Left lung (tissue), 10 donors: ENCODE data around the gene PWWP2B. TPM values are rescaled to one million over a fixed set of nuclear protein-coding genes. Genes with fewer than 3 reads are reported as not detected.
A peak's percentile ranks its signal among the peaks of the same experiment; 100 is the strongest.

Experiments
- ATAC-seq: fragments of 200-7000 bp; cut with Tn5 transposase; one replicate; pipeline ENCODE4 v1.9.1; 2020; ENCODE audit warnings: moderate library complexity
- DNase-seq, 4 donors: peaks; one replicate each; pipeline ENCODE4 v3.0.0-alpha.2; 2013 to 2020
- H3K27ac ChIP-seq, 2 donors: fragments of 200-600 bp; sonication (generic) in 1 of 2; one replicate each; pipeline versions ENCODE4 v1.5.0 to v1.8.0; 2020 to 2021
- H3K27me3 ChIP-seq, 2 donors: fragments of 200-600 bp; sonication (generic) in 1 of 2; one replicate each; pipeline versions ENCODE4 v1.5.0 to v1.8.0; 2020 to 2021
- H3K36me3 ChIP-seq, 2 donors: fragments of 200-600 bp; sonication (generic) in 1 of 2; one replicate each; pipeline versions ENCODE4 v1.5.0 to v1.8.0; 2020 to 2021
- H3K4me1 ChIP-seq, 2 donors: fragments of 200-600 bp; one replicate each; pipeline ENCODE4 v1.8.0; 2021
- H3K4me3 ChIP-seq, 2 donors: fragments of 200-600 bp; sonication (generic) in 1 of 2; one replicate each; pipeline versions ENCODE4 v1.5.0 to v1.8.0; 2020 to 2021; ENCODE audit warnings: mild to moderate bottlenecking in 1 of 2
- H3K9me3 ChIP-seq, 2 donors: fragments of 200-600 bp; sonication (generic) in 1 of 2; one replicate each; pipeline versions ENCODE4 v1.5.0 to v1.8.0; 2020 to 2021
- CTCF ChIP-seq, 2 donors: fragments of 200-600 bp; sonication (generic) in 1 of 2; IDR thresholded peaks; one replicate each; pipeline versions ENCODE4 v1.5.0 to v1.8.0; 2021; ENCODE audit warnings: antibody characterized with exemption in 2 of 2
- intact Hi-C, 2 donors: fragments of 100-400 bp; cut with DNase I; formaldehyde crosslinking; loops; one replicate each; pipeline versions ENCODE4 v1.11.2 to v1.14.2; 2022
- polyA plus RNA-seq, 6 donors: library from polyadenylated mRNA; unstranded; fragments of 120-200 nt; gene quantifications; one replicate each; pipeline ENCODE4 v1.2.1, GENCODE V29; 2013; ENCODE audit not compliant: insufficient read length in 6 of 6
- total RNA-seq, 2 donors: library from RNA; stranded (reverse); fragmentation: NEBNext Ultra II Directional; extraction: Animal tissue kit (Norgen Biotek cat#: 25700); gene quantifications; one replicate each; pipeline ENCODE4 v1.2.1, GENCODE V29; 2021
- donor health status: DM: no; HTN: yes; CAD: no.
- donor health status: DM: no; HTN: no; CAD: no.

The PWWP2B gene
- total and polyA plus RNA-seq, 8 donors = 8.4 to 23.2 (median 11.0) TPM

- Histone ChIP-seq H3K9me3 (no peaks in the 10 kb centered on the region), H3K4me3 (no peak overlapping the region), H3K27me3 (no peaks in the 10 kb centered on the region), H3K4me1 (peaks cover 0 to 9% of the 10 kb centered on the region in 2 donors), H3K36me3 (no peaks in the 10 kb centered on the region), H3K27ac (peak overlapping the region; percentile 23 to 73)
- intact Hi-C loops = no loop called here
- no peak for TF ChIP-seq CTCF (IDR thresholded peaks at IDR 0.05)
- peak in 3 of 4 donors; percentile 64 to 81 (median 73) for DNase-seq
- ATAC-seq = peak; percentile 42
These were observed 67.5 kb downstream of the PWWP2B start for GRCh38 chr10:132464256-132465192.

- ATAC-seq (no peak), DNase-seq (peak in 2 of 4 donors; percentile 30 to 65)
- no peak overlapping the region for H3K4me3 ChIP-seq
- intact Hi-C loops = no loop called here
- H3K27me3 ChIP-seq = no peaks in the 10 kb centered on the region
- peak overlapping the region in 1 of 2 donors; percentile 73 for H3K27ac ChIP-seq
- no peaks in the 10 kb centered on the region for H3K9me3 ChIP-seq
- H3K36me3 ChIP-seq = no peaks in the 10 kb centered on the region
- no peak for TF ChIP-seq CTCF (IDR thresholded peaks at IDR 0.05)
- peaks cover 5 to 13% of the 10 kb centered on the region in 2 donors for H3K4me1 ChIP-seq
These were observed 68.3 kb downstream of the PWWP2B start for GRCh38 chr10:132465193-132465888.

- TF ChIP-seq CTCF (IDR thresholded peaks at IDR 0.05) = no peak
- Histone ChIP-seq H3K4me1 (peaks cover 5 to 13% of the 10 kb centered on the region in 2 donors), H3K4me3 (no peak overlapping the region), H3K36me3 (no peaks in the 10 kb centered on the region), H3K27me3 (no peaks in the 10 kb centered on the region), H3K9me3 (no peaks in the 10 kb centered on the region), H3K27ac (no peak overlapping the region)
- intact Hi-C loops = no loop called here
- ATAC-seq (no peak), DNase-seq (peak in 2 of 4 donors; percentile 29 to 74)
These were observed 69.0 kb downstream of the PWWP2B start for GRCh38 chr10:132465889-132466519.

GRCh38 chr10:132466520-132467463 lies 69.8 kb downstream of the PWWP2B start:
- no peak for TF ChIP-seq CTCF (IDR thresholded peaks at IDR 0.05)
- H3K36me3 ChIP-seq = no peaks in the 10 kb centered on the region
- intact Hi-C loops = no loop called here
- peaks cover 5 to 13% of the 10 kb centered on the region in 2 donors for H3K4me1 ChIP-seq
- H3K4me3 ChIP-seq = no peak overlapping the region
- H3K9me3 ChIP-seq = no peaks in the 10 kb centered on the region
- no peak for ATAC-seq
- H3K27ac ChIP-seq = peak overlapping the region in 1 of 2 donors; percentile 13
- peak in 2 of 4 donors; percentile 33 to 69 for DNase-seq
- no peaks in the 10 kb centered on the region for H3K27me3 ChIP-seq

Other genes with a start within 250 kb of the PWWP2B start
- gene DPYSL4, start 210.3 kb upstream of the PWWP2B start, total RNA-seq = 1 to 10 TPM; 1.3 to 3.1 TPM
- gene DPYSL4, start 210.3 kb upstream of the PWWP2B start, polyA plus RNA-seq = 10 to 100 TPM in 5 of 6 donors, 1 to 10 TPM in 1; 9.5 to 14.6 (median 11.6) TPM
- gene STK32C, start 89.2 kb upstream of the PWWP2B start, total RNA-seq = 10 to 100 TPM; 13.2 to 18.2 TPM
- 10 to 100 TPM in 5 of 6 donors, 1 to 10 TPM in 1; 9.9 to 13.7 (median 11.3) TPM for gene STK32C, start 89.2 kb upstream of the PWWP2B start, polyA plus RNA-seq
- 10 to 100 TPM; 11.7 to 12.6 TPM for gene LRRC27, start 65.0 kb upstream of the PWWP2B start, total RNA-seq
- 10 to 100 TPM; 25.2 to 35.1 (median 30.2) TPM for gene LRRC27, start 65.0 kb upstream of the PWWP2B start, polyA plus RNA-seq
- gene INPP5A, start 140.6 kb downstream of the PWWP2B start, total RNA-seq = 10 to 100 TPM; 32.0 to 37.0 TPM
- 10 to 100 TPM; 32.5 to 44.0 (median 37.3) TPM for gene INPP5A, start 140.6 kb downstream of the PWWP2B start, polyA plus RNA-seq